Keratinocyte (primary cell): Measurements from ENCODE around the gene UGT1A1.

Experiments
- EZH2 ChIP-seq: IDR thresholded peaks from one replicate; pipeline ENCODE4 v1.6.1; 2012; ENCODE audit warnings: inconsistent platforms, mild to moderate bottlenecking, low read length, moderate library complexity
- TF ChIP-seq, protein P1 (sequence below), 3 experiments: IDR thresholded peaks in 1 of 3; conservative IDR thresholded peaks in 1 of 3; optimal IDR thresholded peaks in 1 of 3; 2 replicates in 2 of 3; 3 replicates in 1 of 3; pipeline versions ENCODE3 to v1.5.1; 2011; ENCODE audit warnings: low read length in 3 of 3, mild to moderate bottlenecking in 3 of 3, moderate library complexity in 2 of 3, control low read depth in 1 of 3, inconsistent platforms in 1 of 3; ENCODE audit not compliant: insufficient read depth in 2 of 3; ENCODE audit errors: extremely low read depth in 1 of 3

DNA sequence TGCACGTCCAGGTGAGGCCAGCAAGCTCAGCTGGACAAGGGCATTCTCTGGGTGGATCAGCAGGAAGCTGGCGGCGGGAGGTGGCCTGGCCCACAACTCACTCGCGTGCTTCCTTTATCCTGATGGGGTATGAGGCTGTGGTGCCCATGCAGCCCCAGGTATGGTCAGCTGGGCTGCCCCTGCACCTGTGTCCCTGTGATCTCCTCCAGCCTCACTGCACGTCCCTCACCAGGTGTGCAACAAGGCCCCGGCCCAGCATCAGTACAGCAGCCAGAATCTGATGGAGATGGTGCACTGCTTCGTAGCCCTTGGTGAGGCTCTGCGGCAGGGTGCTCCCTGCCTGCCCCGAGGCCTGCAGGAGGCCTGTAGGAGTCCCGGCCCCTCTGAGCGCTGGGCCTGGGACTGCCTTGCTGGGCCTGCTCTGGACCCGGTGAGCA, 35.7 kb downstream of the UGT1A1 start:
- TF ChIP-seq, protein P1, sequence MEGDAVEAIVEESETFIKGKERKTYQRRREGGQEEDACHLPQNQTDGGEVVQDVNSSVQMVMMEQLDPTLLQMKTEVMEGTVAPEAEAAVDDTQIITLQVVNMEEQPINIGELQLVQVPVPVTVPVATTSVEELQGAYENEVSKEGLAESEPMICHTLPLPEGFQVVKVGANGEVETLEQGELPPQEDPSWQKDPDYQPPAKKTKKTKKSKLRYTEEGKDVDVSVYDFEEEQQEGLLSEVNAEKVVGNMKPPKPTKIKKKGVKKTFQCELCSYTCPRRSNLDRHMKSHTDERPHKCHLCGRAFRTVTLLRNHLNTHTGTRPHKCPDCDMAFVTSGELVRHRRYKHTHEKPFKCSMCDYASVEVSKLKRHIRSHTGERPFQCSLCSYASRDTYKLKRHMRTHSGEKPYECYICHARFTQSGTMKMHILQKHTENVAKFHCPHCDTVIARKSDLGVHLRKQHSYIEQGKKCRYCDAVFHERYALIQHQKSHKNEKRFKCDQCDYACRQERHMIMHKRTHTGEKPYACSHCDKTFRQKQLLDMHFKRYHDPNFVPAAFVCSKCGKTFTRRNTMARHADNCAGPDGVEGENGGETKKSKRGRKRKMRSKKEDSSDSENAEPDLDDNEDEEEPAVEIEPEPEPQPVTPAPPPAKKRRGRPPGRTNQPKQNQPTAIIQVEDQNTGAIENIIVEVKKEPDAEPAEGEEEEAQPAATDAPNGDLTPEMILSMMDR (optimal IDR thresholded peaks at IDR 0.05 in 1 of 3, IDR thresholded peaks at IDR 0.05 in 1 of 3, conservative IDR thresholded peaks at IDR 0.05 in 1 of 3; ENCODE audit: extremely low read depth in 1 of 3, insufficient read depth in 2 of 3, low read length in 3 of 3), result no peak
- TF ChIP-seq EZH2, result no peak
